NAMALWA (cell line): ENCODE results near the gene ZNF236.
"Not testable (repeated sequence)": the region's sequence is repeated elsewhere in the genome, so short reads cannot be mapped to it uniquely, and the experiment has no call there.

ENCODE experiments used
- DNase-seq: peaks from one replicate; pipeline ENCODE4 v3.0.0-alpha.2; 2015; ENCODE audit warnings: low spot score

The ZNF236 gene

GRCh38 chr18:76948345-76948744 lies 126.0 kb downstream of the ZNF236 start:
- no peak for DNase-seq

- DNase-seq, result no peak
Measured at GRCh38 chr18:76951456-76952247, 129.3 kb downstream of the ZNF236 start.

GRCh38 chr18:76952747-76953146 lies 130.4 kb downstream of the ZNF236 start:
- DNase-seq, result no peak

- DNase-seq, result no peak
Measured at GRCh38 chr18:76953156-76953555, 130.8 kb downstream of the ZNF236 start.

- DNase-seq, result no peak
Measured at GRCh38 chr18:76953583-76954233, 131.4 kb downstream of the ZNF236 start.

- DNase-seq, result no peak
Measured at GRCh38 chr18:76955524-76956170, 133.3 kb downstream of the ZNF236 start.

GRCh38 chr18:76956648-76957047 lies 134.3 kb downstream of the ZNF236 start:
- no peak for DNase-seq

GRCh38 chr18:76957384-76958355 lies 135.3 kb downstream of the ZNF236 start:
- no peak for DNase-seq

GRCh38 chr18:76958692-76959341 lies 136.5 kb downstream of the ZNF236 start:
- no peak for DNase-seq

GRCh38 chr18:76959605-76960004 lies 137.2 kb downstream of the ZNF236 start:
- DNase-seq, result no peak

GRCh38 chr18:76960528-76961035 lies 138.2 kb downstream of the ZNF236 start:
- DNase-seq, result peak; percentile 24

- DNase-seq, result no peak
Measured at GRCh38 chr18:76962851-76963250, 140.5 kb downstream of the ZNF236 start.

GRCh38 chr18:76963936-76964335 lies 141.6 kb downstream of the ZNF236 start:
- DNase-seq, result no peak

- DNase-seq, result peak; percentile 61
Measured at GRCh38 chr18:76965555-76966151, 143.3 kb downstream of the ZNF236 start.

- DNase-seq, result not testable (repeated sequence)
Measured at GRCh38 chr18:76967299-76967698, 144.9 kb downstream of the ZNF236 start.

GRCh38 chr18:76967721-76968472 lies 145.5 kb downstream of the ZNF236 start:
- DNase-seq, result no peak

- no peak for DNase-seq
Measured at GRCh38 chr18:76970770-76971559, 148.6 kb downstream of the ZNF236 start.

- DNase-seq, result no peak
Measured at GRCh38 chr18:76972241-76972640, 149.9 kb downstream of the ZNF236 start.
